ENCODE results near the gene SV2A.

Gene SV2A

GRCh38 chr1:149925751-149926150, 8.1 kb upstream of the SV2A start:
- no peak for DNase-seq (ENCODE audit: low read depth in 2 of 2)
- no peak overlapping the region for H3K4me3 ChIP-seq (replicated peaks in 1 of 2; ENCODE audit: low read depth in 2 of 2, low read length in 2 of 2)
- TF ChIP-seq, protein P1, sequence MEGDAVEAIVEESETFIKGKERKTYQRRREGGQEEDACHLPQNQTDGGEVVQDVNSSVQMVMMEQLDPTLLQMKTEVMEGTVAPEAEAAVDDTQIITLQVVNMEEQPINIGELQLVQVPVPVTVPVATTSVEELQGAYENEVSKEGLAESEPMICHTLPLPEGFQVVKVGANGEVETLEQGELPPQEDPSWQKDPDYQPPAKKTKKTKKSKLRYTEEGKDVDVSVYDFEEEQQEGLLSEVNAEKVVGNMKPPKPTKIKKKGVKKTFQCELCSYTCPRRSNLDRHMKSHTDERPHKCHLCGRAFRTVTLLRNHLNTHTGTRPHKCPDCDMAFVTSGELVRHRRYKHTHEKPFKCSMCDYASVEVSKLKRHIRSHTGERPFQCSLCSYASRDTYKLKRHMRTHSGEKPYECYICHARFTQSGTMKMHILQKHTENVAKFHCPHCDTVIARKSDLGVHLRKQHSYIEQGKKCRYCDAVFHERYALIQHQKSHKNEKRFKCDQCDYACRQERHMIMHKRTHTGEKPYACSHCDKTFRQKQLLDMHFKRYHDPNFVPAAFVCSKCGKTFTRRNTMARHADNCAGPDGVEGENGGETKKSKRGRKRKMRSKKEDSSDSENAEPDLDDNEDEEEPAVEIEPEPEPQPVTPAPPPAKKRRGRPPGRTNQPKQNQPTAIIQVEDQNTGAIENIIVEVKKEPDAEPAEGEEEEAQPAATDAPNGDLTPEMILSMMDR (IDR thresholded peaks at IDR 0.05; ENCODE audit: low read depth, low read length): no peak

DNA sequence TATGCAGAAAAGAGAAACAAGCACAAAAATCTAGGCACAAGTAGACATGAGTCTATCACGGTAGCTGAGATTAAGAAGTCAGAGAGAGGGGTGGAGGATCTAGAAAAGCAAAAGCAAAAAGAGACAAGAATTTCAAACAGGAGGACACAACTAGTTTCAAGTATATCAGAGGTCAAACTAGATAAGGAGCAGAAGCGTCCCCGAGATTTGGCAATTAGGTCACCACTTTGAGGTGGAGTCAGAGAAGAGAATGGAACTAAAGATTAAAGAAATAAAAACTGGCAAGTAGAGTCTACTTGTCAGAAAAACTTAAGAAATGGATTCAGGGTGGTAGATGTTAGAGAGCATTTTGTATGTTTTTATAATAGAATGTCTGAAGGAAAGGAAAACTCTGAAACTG, 7.7 kb upstream of the SV2A start:
- no peak for DNase-seq (ENCODE audit: low read depth in 2 of 2)
- TF ChIP-seq, protein P1 (IDR thresholded peaks at IDR 0.05; ENCODE audit: low read depth, low read length): no peak
- no peak overlapping the region for H3K4me3 ChIP-seq (replicated peaks in 1 of 2; ENCODE audit: low read depth in 2 of 2, low read length in 2 of 2)

DNA sequence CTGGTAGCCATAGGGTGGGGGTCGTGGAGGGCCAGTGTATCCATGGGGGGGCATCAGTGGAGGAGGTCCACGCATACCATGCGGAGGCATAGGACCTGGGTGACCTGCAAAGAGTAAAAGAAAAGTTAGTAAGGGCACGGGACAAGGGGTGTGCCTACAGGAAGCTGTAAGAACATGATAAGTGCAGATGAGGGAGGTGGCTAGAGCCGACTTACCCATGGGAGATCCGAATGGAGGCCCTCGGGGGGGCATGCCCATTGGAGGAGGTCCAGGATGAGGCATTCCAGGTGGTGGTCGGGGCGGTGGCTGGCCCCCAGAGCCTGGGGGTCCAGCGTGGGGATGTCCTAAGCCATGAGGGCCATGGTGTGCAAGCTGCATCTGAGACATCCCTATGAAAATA, 6.0 kb upstream of the SV2A start:
- no peak overlapping the region for H3K4me3 ChIP-seq (replicated peaks in 1 of 2; ENCODE audit: low read depth in 2 of 2, low read length in 2 of 2)
- no peak for DNase-seq (ENCODE audit: low read depth in 2 of 2)
- TF ChIP-seq, protein P1 (IDR thresholded peaks at IDR 0.05; ENCODE audit: low read depth, low read length): no peak

DNA sequence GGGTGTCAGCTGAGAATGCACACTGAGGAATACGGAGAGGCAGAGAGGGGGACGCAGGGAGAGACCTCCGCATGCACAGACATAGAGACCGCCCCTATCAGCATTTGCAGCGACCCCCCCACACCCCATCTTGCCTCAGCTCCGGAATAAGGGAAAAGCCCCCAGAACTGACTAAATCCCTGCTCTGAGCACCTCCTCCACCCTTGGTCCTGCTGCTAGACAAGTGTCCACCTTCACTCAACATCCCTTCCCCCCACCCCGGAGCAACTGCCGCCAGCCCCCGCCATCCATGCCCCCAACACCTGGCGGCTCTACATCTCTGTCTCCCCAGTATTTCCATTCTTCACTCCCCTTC, 769 bp downstream of the SV2A start:
- TF ChIP-seq, protein P1 (IDR thresholded peaks at IDR 0.05; ENCODE audit: low read depth, low read length): no peak
- H3K4me3 ChIP-seq (replicated peaks in 1 of 2; ENCODE audit: low read depth in 2 of 2, low read length in 2 of 2): peak overlapping the region; percentile 66 to 68

GRCh38 chr1:149916193-149916897, 1.3 kb downstream of the SV2A start:
- H3K4me3 ChIP-seq (replicated peaks in 1 of 2; ENCODE audit: low read depth in 2 of 2, low read length in 2 of 2): peak overlapping the region; percentile 66 to 68
- no peak for DNase-seq (ENCODE audit: low read depth in 2 of 2)
- TF ChIP-seq, protein P1 (IDR thresholded peaks at IDR 0.05; ENCODE audit: low read depth, low read length): no peak

More for the DNA sequence above, 769 bp downstream of the SV2A start:
- DNase-seq (ENCODE audit: low read depth in 2 of 2): no peak

DNA sequence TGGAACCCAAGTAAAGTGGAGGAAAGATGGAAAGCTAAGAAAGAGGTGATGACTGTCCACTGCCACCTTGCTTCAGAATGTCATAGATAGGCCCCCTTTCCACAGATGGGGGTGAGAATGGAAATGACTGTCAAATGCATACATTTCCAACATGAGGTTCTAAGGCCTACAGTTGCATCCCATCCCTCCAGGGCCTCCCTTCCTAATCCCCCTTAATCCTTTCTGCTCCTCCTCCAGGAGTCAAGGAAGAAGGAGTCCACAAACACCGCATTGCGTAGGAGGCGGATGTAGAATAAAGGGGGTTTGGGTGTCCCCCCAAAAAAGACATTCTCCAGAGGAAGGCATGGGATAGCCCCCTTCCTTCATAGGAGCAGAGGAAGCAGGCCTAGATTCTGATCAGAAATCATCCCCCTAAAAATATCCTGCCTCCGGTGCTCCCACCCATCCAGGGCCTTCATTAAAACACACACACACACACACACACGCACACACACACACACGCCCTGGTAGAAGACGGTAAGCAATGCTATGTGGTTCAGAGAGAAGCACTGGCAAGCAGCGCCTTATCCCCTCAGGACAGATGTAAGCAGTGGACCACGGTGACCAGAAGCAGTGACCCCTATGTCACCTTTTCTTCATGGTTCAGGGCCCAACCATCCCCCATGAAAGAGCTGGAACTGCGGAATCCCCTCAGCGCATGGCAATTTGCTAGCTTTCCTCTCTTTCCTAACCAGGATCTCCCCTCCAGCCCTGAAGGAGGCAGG, 2.0 kb downstream of the SV2A start:
- H3K4me3 ChIP-seq (replicated peaks in 1 of 2; ENCODE audit: low read depth in 2 of 2, low read length in 2 of 2): no peak overlapping the region
- DNase-seq (ENCODE audit: low read depth in 2 of 2): no peak
- TF ChIP-seq, protein P1 (IDR thresholded peaks at IDR 0.05; ENCODE audit: low read depth, low read length): no peak
